ENCODE results near the gene NABP1.
A peak's percentile ranks its signal among the peaks of the same experiment; 100 is the strongest.

GRCh38 chr2:191677646-191678436 lies at the start of gene NABP1:
- no peak for TF ChIP-seq CTCF (IDR thresholded peaks at IDR 0.05)
- TF ChIP-seq POLR2A (IDR thresholded peaks at IDR 0.05), result peak; percentile 100

Measured in right lobe of liver (tissue), 4 donors.